GM19238 (cell line): ENCODE data around the gene ULBP2.

ENCODE experiments used
- DNase-seq: peaks from one replicate; pipeline ENCODE4 v3.0.0; 2011; ENCODE audit warnings: low spot score; ENCODE audit not compliant: insufficient read length

The ULBP2 gene

GRCh38 chr6:149941583-149942460 is at the start of gene ULBP2:
Gene ULBP2 (plus strand): TSS chr6:149942014. CDS start chr6:149942073, 59 bp downstream.
- DNase-seq, result no peak

DNA sequence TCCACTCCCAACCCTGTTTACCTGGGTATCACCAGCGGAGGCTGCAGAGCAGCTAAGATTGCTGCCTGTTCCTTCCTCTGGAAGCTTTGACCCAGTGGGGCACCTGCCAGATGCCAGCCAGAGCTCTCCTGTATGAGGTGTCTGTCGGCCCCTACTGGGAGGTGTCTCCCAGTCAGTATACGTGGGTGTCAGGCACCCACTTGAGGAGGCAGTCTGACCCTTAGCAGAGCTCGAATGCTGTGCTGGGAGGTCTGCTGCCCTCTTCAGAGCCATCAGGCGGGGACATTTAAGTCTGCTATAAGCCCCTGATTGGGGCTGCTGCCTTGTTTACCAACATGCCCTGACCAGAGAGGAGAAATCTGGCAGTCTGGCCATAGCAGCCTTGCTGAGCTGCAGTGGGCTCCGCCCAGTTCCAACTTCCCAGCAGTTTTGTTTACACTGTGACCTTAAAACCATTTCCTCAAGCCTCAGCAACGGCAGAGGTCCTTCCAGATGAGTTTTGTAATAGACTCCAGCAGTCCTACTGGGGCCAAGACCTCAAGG is 46.7 kb upstream of the ULBP2 start:
- no peak for DNase-seq

GRCh38 chr6:149895833-149896271 is 46.0 kb upstream of the ULBP2 start:
- no peak for DNase-seq

- no peak for DNase-seq
Observed at GRCh38 chr6:149896491-149896890, 45.3 kb upstream of the ULBP2 start.

- DNase-seq, result no peak
Observed at GRCh38 chr6:149897015-149897697, 44.7 kb upstream of the ULBP2 start.

DNA sequence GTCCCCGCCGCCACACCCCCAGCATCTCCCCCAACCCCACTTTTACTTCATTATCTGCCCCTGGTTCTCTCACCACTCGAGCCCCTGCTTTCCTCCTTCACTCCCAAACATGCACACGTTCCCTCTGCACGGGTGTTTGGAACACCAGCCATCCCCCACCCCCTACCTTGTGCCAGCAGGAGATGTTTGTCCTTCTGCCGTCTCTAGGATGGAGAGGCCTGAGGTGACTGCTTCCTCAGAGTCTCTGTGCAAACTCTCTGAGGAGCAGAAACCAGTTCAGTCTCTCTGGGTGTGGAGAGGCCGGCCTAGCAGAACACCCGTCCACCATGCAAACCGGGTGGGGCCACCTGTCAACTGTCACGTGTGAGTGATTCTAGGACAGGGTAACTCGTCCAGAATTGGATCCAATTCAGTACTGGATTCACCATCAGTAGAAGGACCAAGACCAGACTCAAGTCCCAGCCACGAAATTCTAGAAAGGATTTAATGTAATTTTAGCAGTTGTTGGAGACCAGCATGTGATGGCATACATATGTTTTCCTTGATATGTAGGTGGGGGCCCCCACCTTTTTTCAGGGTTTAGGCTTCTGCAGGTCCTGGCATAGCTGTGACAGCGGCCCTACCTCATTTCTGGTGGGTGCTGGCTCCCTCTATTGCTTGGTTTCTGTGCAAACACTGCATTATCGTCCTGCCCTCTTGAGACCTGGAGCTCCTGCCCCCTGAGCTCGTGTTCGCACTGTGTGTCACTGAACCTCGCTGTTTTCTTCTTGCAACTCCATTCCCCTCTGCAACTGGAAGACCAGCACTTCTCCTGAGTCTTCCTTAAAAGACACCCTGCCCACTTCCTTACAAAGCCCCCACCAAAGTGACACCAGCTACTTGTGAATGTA is 43.7 kb upstream of the ULBP2 start, which contains the start of gene RAET1E:
Gene RAET1E (minus strand): TSS at position 259 of the 890 bp plus-strand sequence. CDS start 7,212 bp downstream, outside the sequence.
- DNase-seq, result no peak

- DNase-seq, result no peak
Observed at GRCh38 chr6:149898966-149899365, 42.8 kb upstream of the ULBP2 start.

DNA sequence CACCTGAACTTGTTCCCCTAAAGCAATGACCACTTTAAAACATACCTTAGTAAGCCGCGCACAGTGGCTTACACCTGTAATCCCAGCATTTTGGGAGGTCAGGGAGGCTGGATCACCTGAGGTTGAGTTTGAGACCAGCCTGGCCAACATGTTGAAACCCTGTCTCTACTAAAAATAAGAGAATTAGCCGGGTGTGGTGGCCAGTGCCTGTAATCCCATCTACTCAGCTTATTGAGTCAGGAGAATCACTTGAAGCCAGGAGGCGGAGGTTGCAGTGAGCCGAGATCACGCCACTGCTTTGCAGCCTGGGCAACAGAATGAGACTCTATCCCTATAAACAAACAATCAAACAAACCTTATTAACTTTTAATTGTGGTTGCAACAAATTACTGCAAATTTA is 42.3 kb upstream of the ULBP2 start:
- no peak for DNase-seq

DNA sequence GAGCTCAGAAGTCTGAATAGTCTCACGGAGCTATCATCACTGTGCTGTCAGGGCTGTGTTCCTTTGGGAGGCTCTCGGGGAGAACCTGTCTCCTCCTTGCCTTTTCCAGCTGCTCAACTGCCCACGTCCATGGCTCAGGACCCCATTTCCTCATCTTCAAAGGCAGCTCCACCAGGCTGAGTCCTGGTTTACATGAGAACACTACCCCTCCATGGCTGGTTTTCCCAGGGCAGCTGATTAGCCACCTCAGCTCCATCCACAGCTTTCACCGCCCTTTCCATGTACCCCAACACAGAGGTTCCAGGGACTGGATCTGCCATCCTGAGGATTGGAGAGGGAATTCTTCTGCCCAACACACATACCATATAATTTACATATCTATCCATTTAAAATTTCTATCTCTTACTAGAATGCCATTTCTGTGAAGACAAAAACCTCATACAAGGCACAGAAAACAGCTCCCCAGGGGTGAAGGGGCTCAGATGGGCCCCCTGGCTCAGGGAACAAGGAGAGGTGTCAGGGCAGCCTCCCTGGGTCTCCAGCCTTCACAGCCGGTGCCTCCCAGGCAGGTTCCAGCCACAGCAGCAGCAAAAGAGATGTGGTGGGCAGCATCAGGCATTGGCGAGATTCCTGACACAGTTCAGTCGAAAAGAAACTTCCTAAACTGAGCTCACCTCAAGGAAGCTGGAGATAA is 41.7 kb upstream of the ULBP2 start:
- DNase-seq, result no peak

DNA sequence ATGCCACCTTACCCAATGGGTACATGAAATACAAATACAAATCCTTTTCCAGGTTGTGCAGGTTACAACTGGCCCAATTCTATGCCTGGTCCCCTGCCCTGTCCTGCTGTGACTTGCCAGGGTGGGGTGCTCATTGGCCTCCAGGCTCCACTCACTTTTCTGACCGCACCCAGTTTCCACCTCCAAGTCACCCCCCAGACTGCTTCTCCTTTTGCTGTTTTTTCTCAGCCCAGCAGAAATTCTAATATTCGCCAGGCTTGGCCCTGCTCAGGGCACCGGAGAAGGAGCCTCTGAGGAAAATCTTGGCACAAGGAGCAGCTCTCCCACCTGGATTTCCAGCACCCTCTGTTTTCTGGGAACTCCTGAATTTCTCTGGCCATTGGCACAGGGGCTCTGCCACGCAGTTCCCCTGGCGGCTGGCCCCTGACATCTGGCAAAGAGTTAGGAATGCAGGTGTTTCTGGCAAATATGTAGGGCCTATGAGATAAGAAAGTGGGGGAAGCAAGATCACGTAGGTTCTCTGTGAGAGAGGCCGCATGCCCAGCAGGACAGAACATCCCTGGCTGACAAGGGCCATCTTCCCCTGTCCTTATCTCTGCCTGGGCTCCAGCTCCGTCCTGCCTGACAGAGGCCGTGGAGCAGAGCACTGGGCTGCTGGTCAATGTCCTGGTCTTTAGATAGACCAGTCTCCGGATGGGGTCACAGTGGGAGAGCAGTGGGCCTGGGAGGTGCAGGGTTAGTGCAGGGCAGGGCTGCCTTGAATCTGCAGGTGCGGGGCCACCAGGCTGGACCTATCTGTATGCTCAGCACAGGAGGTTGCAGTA is 41.0 kb upstream of the ULBP2 start:
- DNase-seq, result no peak

GRCh38 chr6:149901444-149902140 is 40.2 kb upstream of the ULBP2 start:
- DNase-seq, result no peak

DNA sequence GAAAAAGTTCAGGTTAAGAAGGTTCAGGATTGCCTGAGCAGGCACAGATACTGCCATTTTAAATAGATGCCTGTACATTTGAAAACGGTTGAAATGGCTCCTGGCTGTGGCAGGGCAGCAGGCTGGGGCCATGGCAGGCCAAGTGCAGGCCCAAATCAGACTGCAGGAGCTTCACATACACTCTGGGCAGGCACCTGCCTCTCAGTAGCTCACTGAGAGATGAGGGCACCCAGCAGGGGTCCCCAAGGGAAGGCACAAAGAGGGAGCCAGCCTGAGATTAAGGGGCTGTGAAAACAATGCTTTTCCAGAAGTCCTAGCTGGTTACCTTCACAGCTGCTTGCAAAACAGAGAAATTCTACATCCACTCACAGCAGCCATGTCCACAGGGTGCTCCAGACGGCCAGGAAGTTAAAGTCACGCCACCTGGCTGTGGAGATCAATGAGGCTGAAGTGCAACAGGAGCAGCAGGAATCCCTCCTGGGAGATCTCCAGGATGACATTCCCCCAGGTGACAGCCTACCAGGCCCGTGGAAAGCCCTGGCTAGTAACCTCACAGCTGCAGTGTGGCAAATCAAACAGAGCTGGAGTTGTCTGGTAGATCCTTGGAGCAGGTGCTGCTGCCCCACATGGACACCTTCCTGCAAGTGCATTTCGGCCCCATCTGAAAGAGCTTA is 37.7 kb upstream of the ULBP2 start:
- no peak for DNase-seq

- no peak for DNase-seq
Observed at GRCh38 chr6:149904661-149905370, 37.0 kb upstream of the ULBP2 start.

GRCh38 chr6:149905371-149905910 is 36.4 kb upstream of the ULBP2 start:
- DNase-seq, result no peak

DNA sequence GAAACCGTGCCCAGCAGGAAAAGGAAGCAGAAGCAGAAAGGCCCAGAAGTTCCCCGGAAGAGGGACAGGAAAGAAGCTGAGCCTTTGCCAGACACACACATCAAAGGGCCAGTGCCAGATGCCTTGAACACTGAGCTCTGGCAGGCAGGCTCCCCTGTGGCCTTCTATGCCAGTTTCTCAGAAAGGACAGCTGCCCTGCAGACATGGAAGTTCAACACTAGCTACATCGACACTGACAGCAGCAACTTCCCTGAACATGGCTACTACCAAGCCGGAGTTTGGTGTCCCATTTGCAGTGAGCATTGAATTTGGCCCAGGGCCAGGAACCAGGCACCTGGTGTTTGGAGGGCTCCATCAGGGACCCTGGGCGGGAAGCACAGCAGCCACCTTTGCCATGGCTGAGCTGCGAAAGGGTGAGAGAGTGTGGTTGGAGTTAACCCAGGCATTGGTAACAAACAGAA is 35.9 kb upstream of the ULBP2 start:
- DNase-seq, result no peak

GRCh38 chr6:149906405-149906804 is 35.4 kb upstream of the ULBP2 start:
- no peak for DNase-seq

DNA sequence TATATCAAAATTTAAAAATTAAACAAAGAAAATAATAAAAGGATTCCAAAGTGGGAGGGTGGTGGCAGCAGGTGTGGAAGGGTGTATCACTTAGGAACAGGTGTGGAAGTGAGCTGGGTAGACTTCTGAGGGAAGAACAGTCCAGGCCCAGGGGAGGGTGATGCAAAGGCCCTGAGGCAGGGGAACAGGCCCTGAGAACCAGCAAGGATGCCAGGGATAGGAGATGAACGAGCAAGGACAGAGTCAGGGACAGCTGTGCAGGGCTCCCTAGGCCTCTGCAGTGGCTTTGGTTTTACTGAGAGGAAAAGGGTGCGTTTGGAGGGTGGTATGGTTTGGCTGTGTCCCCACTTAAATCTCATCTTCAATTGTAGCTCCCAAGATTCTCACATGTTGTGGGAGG is 34.5 kb upstream of the ULBP2 start:
- no peak for DNase-seq
